Activated CD8-positive, alpha-beta T cell treated with anti-CD3 and anti-CD28 coated beads, Interleukin-2, amount 10 ng/mL, durations not matched to agents 7 days and 5 days (primary cell): ENCODE data around the gene RNF135. TPM values are rescaled to one million over a fixed set of nuclear protein-coding genes. Genes with fewer than 3 reads are reported as not detected.

Experiments
- ATAC-seq: fragments of 150-1000 bp; cut with Tn5 transposase; one replicate; pipeline ENCODE4 v1.10.0; 2021; ENCODE audit warnings: moderate library complexity
- CTCF ChIA-PET: fragments of 350-600 bp; sonication (Branson Sonifier 250); formaldehyde crosslinking; loops from one replicate; lab custom pipeline; 2021; ENCODE audit warnings: antibody characterized with exemption; lab: Charles Lee
- POLR2A ChIA-PET: fragments of 350-600 bp; sonication (Branson Sonifier 250); formaldehyde crosslinking; loops from one replicate; lab custom pipeline; 2021; ENCODE audit warnings: antibody characterized with exemption; lab: Charles Lee
- DNase-seq: peaks from one replicate; pipeline ENCODE4 v3.0.0-alpha.2; 2020
- H3K27ac Mint-ChIP-seq: one replicate; pipeline ENCODE4 v1.8.0; 2021; ENCODE audit warnings: mild to moderate bottlenecking, mixed read lengths
- H3K27me3 Mint-ChIP-seq: one replicate; pipeline ENCODE4 v1.8.0; 2021; ENCODE audit warnings: low read depth, mixed read lengths
- H3K36me3 Mint-ChIP-seq: one replicate; pipeline ENCODE4 v1.8.0; 2021; ENCODE audit warnings: low read depth, mixed read lengths
- H3K4me1 Mint-ChIP-seq: one replicate; pipeline ENCODE4 v1.8.0; 2021; ENCODE audit warnings: low read depth, mixed read lengths
- H3K4me3 Mint-ChIP-seq: one replicate; pipeline ENCODE4 v1.8.0; 2021; ENCODE audit warnings: mild to moderate bottlenecking, mixed read lengths
- H3K9me3 Mint-ChIP-seq: one replicate; pipeline ENCODE4 v1.8.0; 2022; ENCODE audit warnings: mixed read lengths; ENCODE audit not compliant: insufficient read depth
- total RNA-seq, 2 experiments: library from RNA; stranded (reverse); gene quantifications; one replicate each; pipeline ENCODE4 v1.2.3, GENCODE V29; 2021

Gene RNF135
- total RNA-seq, 2 experiments from 2014 or later = 5.4 to 7.2 TPM

- ChIA-PET CTCF (no interaction called here), POLR2A (no interaction called here)
- no peaks in the 10 kb centered on the region for H3K4me1 Mint-ChIP-seq
- no peak overlapping the region for H3K27ac Mint-ChIP-seq
- no peaks in the 10 kb centered on the region for H3K9me3 Mint-ChIP-seq
- no peak overlapping the region for H3K4me3 Mint-ChIP-seq
- ATAC-seq (no peak), DNase-seq (no peak)
- no peaks in the 10 kb centered on the region for H3K27me3 Mint-ChIP-seq
- no peaks in the 10 kb centered on the region for H3K36me3 Mint-ChIP-seq
These were observed 19.6 kb downstream of the RNF135 start for GRCh38 chr17:30990458-30990857.

- Mint-ChIP-seq H3K36me3 (peaks cover 7% of the 10 kb centered on the region), H3K4me3 (no peak overlapping the region), H3K27ac (no peak overlapping the region), H3K9me3 (no peaks in the 10 kb centered on the region), H3K27me3 (no peaks in the 10 kb centered on the region), H3K4me1 (no peaks in the 10 kb centered on the region)
- POLR2A ChIA-PET = no interaction called here
- CTCF ChIA-PET = no interaction called here
- no peak for DNase-seq
- ATAC-seq = no peak
These were observed 21.7 kb downstream of the RNF135 start for GRCh38 chr17:30992551-30992950.

- ChIA-PET CTCF (no interaction called here), POLR2A (no interaction called here)
- no peak for DNase-seq
- no peak for ATAC-seq
- Mint-ChIP-seq H3K4me3 (no peak overlapping the region), H3K4me1 (no peaks in the 10 kb centered on the region), H3K36me3 (peaks cover 13% of the 10 kb centered on the region), H3K27me3 (no peaks in the 10 kb centered on the region), H3K27ac (no peak overlapping the region), H3K9me3 (no peaks in the 10 kb centered on the region)
These were observed 24.5 kb downstream of the RNF135 start for GRCh38 chr17:30995347-30995746.

GRCh38 chr17:30996486-30996885, 25.6 kb downstream of the RNF135 start:
- Mint-ChIP-seq H3K27ac (no peak overlapping the region), H3K27me3 (no peaks in the 10 kb centered on the region), H3K4me3 (no peak overlapping the region), H3K4me1 (no peaks in the 10 kb centered on the region), H3K36me3 (peaks cover 13% of the 10 kb centered on the region), H3K9me3 (no peaks in the 10 kb centered on the region)
- POLR2A ChIA-PET = no interaction called here
- CTCF ChIA-PET = no interaction called here
- DNase-seq = no peak
- ATAC-seq = no peak

- no peak overlapping the region for H3K4me3 Mint-ChIP-seq
- DNase-seq = no peak
- no peaks in the 10 kb centered on the region for H3K9me3 Mint-ChIP-seq
- no peak overlapping the region for H3K27ac Mint-ChIP-seq
- ChIA-PET CTCF (no interaction called here), POLR2A (no interaction called here)
- no peaks in the 10 kb centered on the region for H3K4me1 Mint-ChIP-seq
- H3K27me3 Mint-ChIP-seq = no peaks in the 10 kb centered on the region
- ATAC-seq = no peak
- peaks cover 13% of the 10 kb centered on the region for H3K36me3 Mint-ChIP-seq
These were observed 26.4 kb downstream of the RNF135 start for GRCh38 chr17:30997270-30997669.

GRCh38 chr17:30997842-30998241, 27.0 kb downstream of the RNF135 start:
- ATAC-seq = no peak
- Mint-ChIP-seq H3K36me3 (peaks cover 13% of the 10 kb centered on the region), H3K4me3 (no peak overlapping the region), H3K27me3 (no peaks in the 10 kb centered on the region), H3K27ac (no peak overlapping the region), H3K4me1 (no peaks in the 10 kb centered on the region), H3K9me3 (no peaks in the 10 kb centered on the region)
- DNase-seq = no peak
- ChIA-PET CTCF (no interaction called here), POLR2A (no interaction called here)

- no peak for DNase-seq
- ChIA-PET POLR2A (no interaction called here), CTCF (no interaction called here)
- Mint-ChIP-seq H3K27ac (no peak overlapping the region), H3K9me3 (no peaks in the 10 kb centered on the region), H3K27me3 (no peaks in the 10 kb centered on the region), H3K36me3 (peaks cover 11% of the 10 kb centered on the region), H3K4me3 (no peak overlapping the region), H3K4me1 (no peaks in the 10 kb centered on the region)
- no peak for ATAC-seq
These were observed 31.2 kb downstream of the RNF135 start for GRCh38 chr17:31002047-31002446.

- peaks cover 6% of the 10 kb centered on the region for H3K4me1 Mint-ChIP-seq
- POLR2A ChIA-PET = interaction anchor here (0.8 kb wide), 1 partner anchor 12 kb away, joined by 4 read pairs; no protein-coding TSS in a partner anchor
- H3K4me3 Mint-ChIP-seq = no peak overlapping the region
- DNase-seq (no peak), ATAC-seq (no peak)
- H3K9me3 Mint-ChIP-seq = no peaks in the 10 kb centered on the region
- H3K36me3 Mint-ChIP-seq = peaks cover 3% of the 10 kb centered on the region
- H3K27ac Mint-ChIP-seq = no peak overlapping the region
- CTCF ChIA-PET = no interaction called here
- peaks cover 6% of the 10 kb centered on the region for H3K27me3 Mint-ChIP-seq
These were observed 32.5 kb downstream of the RNF135 start for GRCh38 chr17:31003225-31003866.

GRCh38 chr17:31004160-31004559, 33.3 kb downstream of the RNF135 start:
- Mint-ChIP-seq H3K9me3 (no peaks in the 10 kb centered on the region), H3K27ac (no peak overlapping the region), H3K27me3 (peaks cover 8% of the 10 kb centered on the region), H3K4me3 (no peak overlapping the region), H3K36me3 (no peaks in the 10 kb centered on the region), H3K4me1 (peaks cover 12% of the 10 kb centered on the region)
- DNase-seq (no peak), ATAC-seq (no peak)
- POLR2A ChIA-PET = interaction anchor here (0.8 kb wide), 1 partner anchor 13 kb away, joined by 4 read pairs; no protein-coding TSS in a partner anchor
- CTCF ChIA-PET = no interaction called here

GRCh38 chr17:31007695-31008373, 37.0 kb downstream of the RNF135 start:
- no peak overlapping the region for H3K27ac Mint-ChIP-seq
- ChIA-PET POLR2A (interaction anchor here (0.7 kb wide), 1 partner anchor 521 kb away, joined by 4 read pairs; no protein-coding TSS in a partner anchor), CTCF (interaction anchor here (1.0 kb wide), 2 partner anchors 57 to 209 kb away, joined by 3 to 5 read pairs; no protein-coding TSS in a partner anchor)
- H3K4me3 Mint-ChIP-seq = peak overlapping the region; percentile 74
- no peaks in the 10 kb centered on the region for H3K36me3 Mint-ChIP-seq
- H3K9me3 Mint-ChIP-seq = no peaks in the 10 kb centered on the region
- ATAC-seq = no peak
- DNase-seq = no peak
- peaks cover 16% of the 10 kb centered on the region for H3K27me3 Mint-ChIP-seq
- H3K4me1 Mint-ChIP-seq = peaks cover 13% of the 10 kb centered on the region

GRCh38 chr17:31008374-31009041, 37.7 kb downstream of the RNF135 start:
- Mint-ChIP-seq H3K4me1 (peaks cover 13% of the 10 kb centered on the region), H3K27ac (peak overlapping the region; percentile 13), H3K4me3 (peak overlapping the region; percentile 74), H3K36me3 (no peaks in the 10 kb centered on the region), H3K9me3 (no peaks in the 10 kb centered on the region), H3K27me3 (peaks cover 16% of the 10 kb centered on the region)
- DNase-seq (peak; percentile 50), ATAC-seq (peak; percentile 84)
- ChIA-PET CTCF (interaction anchor here (1.0 kb wide), 2 partner anchors 56 to 208 kb away, joined by 3 to 5 read pairs; no protein-coding TSS in a partner anchor), POLR2A (interaction anchor here (0.7 kb wide), 1 partner anchor 520 kb away, joined by 4 read pairs; no protein-coding TSS in a partner anchor)
